A673 (cell line): Measurements from ENCODE around the gene DIO2.

Experiments used
- CTCF ChIP-seq: fragments of 300-800, 200-600 bp; sonication (generic); conservative IDR thresholded peaks from 2 replicates; pipeline ENCODE4 v1.5.1; 2017; ENCODE audit warnings: low read depth, mild to moderate bottlenecking, antibody characterized with exemption, low read length, moderate library complexity, mixed read lengths
- EZH2 ChIP-seq: fragments of 200-600 bp; sonication (generic); IDR thresholded peaks from 2 replicates; pipeline ENCODE4 v1.6.1; 2017; ENCODE audit warnings: borderline replicate concordance, low read depth, mild to moderate bottlenecking, mixed read lengths, antibody characterized with exemption, low read length; ENCODE audit not compliant: poor library complexity, severe bottlenecking

- TF ChIP-seq CTCF = no peak
- no peak for TF ChIP-seq EZH2
Measured at GRCh38 chr14:80239631-80240030, 28.3 kb upstream of the DIO2 start.
